Stimulated activated CD4-positive, alpha-beta T cell treated with anti-CD3 and anti-CD28 coated beads, TNF-alpha, amount 100 ng/mL, for 1 hour (primary cell): ENCODE measurements around the gene ANO6.
"Not testable (repeated sequence)": the region's sequence is repeated elsewhere in the genome, so short reads cannot be mapped to it uniquely, and the experiment has no call there.

Experiments used
- DNase-seq, 3 donors: peaks; one replicate each; pipeline ENCODE4 v3.0.0-alpha.2; 2020; ENCODE audit warnings: low read depth in 3 of 3, low spot score in 1 of 3

ANO6 gene

GRCh38 chr12:45304514-45305178 lies 88.8 kb downstream of the ANO6 start:
- no peak for DNase-seq

GRCh38 chr12:45305907-45306306 lies 90.0 kb downstream of the ANO6 start:
- DNase-seq = no peak

GRCh38 chr12:45309836-45310626 lies 94.1 kb downstream of the ANO6 start:
- DNase-seq = no peak

- DNase-seq = no peak
These were observed 94.7 kb downstream of the ANO6 start for GRCh38 chr12:45310627-45310968.

- no peak for DNase-seq
These were observed 96.1 kb downstream of the ANO6 start for GRCh38 chr12:45312012-45312411.

GRCh38 chr12:45314770-45315169 lies 98.9 kb downstream of the ANO6 start:
- no peak for DNase-seq

GRCh38 chr12:45315462-45315861 lies 99.6 kb downstream of the ANO6 start:
- no peak for DNase-seq

GRCh38 chr12:45317261-45317660 lies 101.4 kb downstream of the ANO6 start:
- not testable (repeated sequence) for DNase-seq

- no peak for DNase-seq
These were observed 106.9 kb downstream of the ANO6 start for GRCh38 chr12:45322810-45323209.

GRCh38 chr12:45324391-45324790 lies 108.5 kb downstream of the ANO6 start:
- no peak for DNase-seq

- DNase-seq = no peak
These were observed 110.6 kb downstream of the ANO6 start for GRCh38 chr12:45326358-45326975.

- DNase-seq = no peak
These were observed 112.0 kb downstream of the ANO6 start for GRCh38 chr12:45327823-45328383.

GRCh38 chr12:45329238-45329637 lies 113.3 kb downstream of the ANO6 start:
- no peak for DNase-seq

GRCh38 chr12:45329702-45330101 lies 113.8 kb downstream of the ANO6 start:
- DNase-seq = no peak

- no peak for DNase-seq
These were observed 115.7 kb downstream of the ANO6 start for GRCh38 chr12:45331552-45331951.

- no peak for DNase-seq
These were observed 118.5 kb downstream of the ANO6 start for GRCh38 chr12:45334396-45334795.

GRCh38 chr12:45336331-45336730 lies 120.4 kb downstream of the ANO6 start:
- no peak for DNase-seq

- no peak for DNase-seq
These were observed 121.1 kb downstream of the ANO6 start for GRCh38 chr12:45336762-45337596.

GRCh38 chr12:45337835-45338234 lies 121.9 kb downstream of the ANO6 start:
- no peak for DNase-seq

GRCh38 chr12:45338272-45338671 lies 122.4 kb downstream of the ANO6 start:
- no peak for DNase-seq

GRCh38 chr12:45339035-45339434 lies 123.1 kb downstream of the ANO6 start:
- DNase-seq = no peak
